Keratinocyte (primary cell): ENCODE results near the gene GFOD1.

Source experiments
- CTCF ChIP-seq, 3 experiments: IDR thresholded peaks in 1 of 3; conservative IDR thresholded peaks in 1 of 3; optimal IDR thresholded peaks in 1 of 3; 2 replicates in 2 of 3; 3 replicates in 1 of 3; pipeline versions ENCODE3 to v1.5.1; 2011; ENCODE audit warnings: low read length in 3 of 3, mild to moderate bottlenecking in 3 of 3, moderate library complexity in 2 of 3, control low read depth in 1 of 3, inconsistent platforms in 1 of 3; ENCODE audit not compliant: insufficient read depth in 2 of 3; ENCODE audit errors: extremely low read depth in 1 of 3
- EZH2 ChIP-seq: IDR thresholded peaks from one replicate; pipeline ENCODE4 v1.6.1; 2012; ENCODE audit warnings: inconsistent platforms, mild to moderate bottlenecking, low read length, moderate library complexity

GRCh38 chr6:13472099-13472498 lies 15.3 kb downstream of the GFOD1 start:
- TF ChIP-seq CTCF (optimal IDR thresholded peaks at IDR 0.05 in 1 of 3, IDR thresholded peaks at IDR 0.05 in 1 of 3, conservative IDR thresholded peaks at IDR 0.05 in 1 of 3; ENCODE audit: extremely low read depth in 1 of 3, insufficient read depth in 2 of 3, low read length in 3 of 3): no peak
- no peak for TF ChIP-seq EZH2
